GM19328 (cell line): ENCODE measurements around the gene OSBPL3.

Source experiments
- ATAC-seq: cut with Tn5 transposase; IDR thresholded peaks from one replicate; pipeline ENCODE4 v1.9.1; 2021; ENCODE audit warnings: mild to moderate bottlenecking, moderate library complexity; ENCODE audit not compliant: unreplicated experiment

OSBPL3 gene

DNA sequence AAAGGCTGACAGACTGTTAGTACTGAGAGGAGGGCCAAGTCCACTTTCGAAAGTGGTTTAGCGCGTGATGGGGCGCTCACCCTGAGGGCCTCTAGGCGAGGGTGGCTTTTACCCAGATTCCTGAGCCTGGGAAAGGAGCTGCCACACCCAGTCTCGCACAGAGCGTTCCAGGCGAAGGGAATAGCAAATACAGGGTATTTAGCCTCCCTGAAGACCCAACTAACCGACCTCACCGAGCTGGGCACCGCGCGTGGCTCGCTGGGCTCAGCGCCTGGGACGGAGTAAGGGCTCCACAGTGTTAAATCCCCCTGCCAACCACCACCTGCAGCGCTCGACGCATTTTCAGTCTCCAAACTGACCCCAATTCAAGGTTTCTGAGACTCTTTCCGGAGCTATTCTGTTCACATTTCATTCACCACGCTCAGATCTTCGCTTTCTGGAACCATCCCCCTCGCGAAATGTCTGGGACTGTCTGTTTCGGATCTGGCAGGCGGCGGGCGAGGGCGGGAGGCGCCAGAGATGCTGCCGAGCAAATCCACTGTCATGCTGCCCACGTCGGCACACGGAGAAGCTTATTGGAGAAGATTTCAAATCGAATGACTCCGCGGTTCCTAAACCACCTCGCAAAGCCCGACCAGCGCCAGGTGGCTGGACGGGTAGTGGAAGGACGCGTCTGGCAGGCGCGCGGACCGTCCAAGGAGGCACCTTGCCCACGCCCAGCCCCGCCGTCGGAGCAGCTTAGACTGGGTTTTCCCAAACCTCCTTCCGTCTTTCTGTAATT is 1.4 kb upstream of the OSBPL3 start:
- ATAC-seq, result no peak

- ATAC-seq, result peak; percentile 10
Observed at GRCh38 chr7:24980534-24981170, 674 bp upstream of the OSBPL3 start.

GRCh38 chr7:24979470-24979862 is 512 bp downstream of the OSBPL3 start:
- ATAC-seq, result peak; percentile 42

GRCh38 chr7:24978843-24979469 is 1.0 kb downstream of the OSBPL3 start:
- ATAC-seq, result no peak

DNA sequence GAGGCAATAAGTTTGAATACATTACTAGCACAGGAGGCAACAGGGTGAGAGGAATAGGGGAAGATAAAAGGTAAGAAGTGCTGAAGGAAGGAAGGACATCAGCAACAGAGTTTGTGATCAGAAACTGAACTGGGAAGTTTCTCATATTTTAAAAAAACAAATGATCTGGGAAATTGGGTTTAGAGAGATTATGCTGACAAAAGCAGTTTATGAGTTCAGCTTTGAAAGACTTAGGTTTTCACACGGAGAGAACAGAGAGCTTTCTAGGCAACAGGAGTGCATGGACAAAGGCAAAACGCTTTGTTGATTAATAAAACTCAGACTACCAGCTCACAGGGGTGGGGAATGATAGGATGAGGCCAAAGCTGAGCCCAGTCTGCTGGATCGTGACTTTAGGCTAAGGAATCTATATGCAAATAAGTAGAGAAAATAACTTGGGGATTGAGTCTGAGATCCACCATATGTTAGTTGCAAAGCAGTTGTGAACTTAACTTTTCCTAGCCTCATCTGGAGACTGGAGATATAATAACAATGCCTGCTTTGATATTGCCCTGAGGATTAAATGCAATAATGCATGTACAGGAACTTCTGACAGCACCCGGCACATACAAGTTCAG is 4.2 kb downstream of the OSBPL3 start:
- no peak for ATAC-seq

DNA sequence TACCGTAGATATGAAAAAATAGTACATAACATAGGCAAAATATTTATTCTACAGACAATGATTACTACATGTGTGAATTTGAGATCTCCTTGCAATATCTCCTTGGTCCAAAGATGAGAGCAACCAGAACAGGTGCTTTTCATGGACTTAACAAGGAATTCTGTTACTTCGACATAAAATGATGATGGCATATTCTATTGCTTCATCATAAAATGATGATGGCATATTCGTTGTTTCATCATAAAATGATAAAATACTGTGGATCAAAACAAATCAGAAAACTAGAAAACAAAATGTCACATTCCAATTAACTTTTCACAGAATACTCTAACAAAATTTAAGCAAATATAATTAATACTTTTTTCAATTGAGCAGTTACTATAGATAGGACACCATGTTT is 4.8 kb downstream of the OSBPL3 start:
- no peak for ATAC-seq

GRCh38 chr7:24974026-24974832 is 5.7 kb downstream of the OSBPL3 start:
- no peak for ATAC-seq

- ATAC-seq, result no peak
Observed at GRCh38 chr7:24972991-24973390, 7.0 kb downstream of the OSBPL3 start.

DNA sequence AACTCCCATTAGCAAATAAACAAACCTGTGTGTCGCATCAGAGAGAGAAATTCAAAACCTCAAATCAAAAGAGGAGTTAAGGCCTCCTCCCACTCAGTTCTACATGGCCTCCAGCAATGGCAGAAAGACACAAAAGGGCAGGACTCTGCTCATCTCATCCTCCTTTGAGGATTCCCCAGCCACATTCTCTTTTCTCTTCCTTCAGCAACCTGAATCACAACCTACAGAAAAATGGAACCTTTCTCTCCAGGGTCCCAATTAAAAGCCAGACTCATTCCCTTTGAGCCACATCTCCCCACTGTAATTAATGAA is 7.9 kb downstream of the OSBPL3 start:
- ATAC-seq, result no peak

DNA sequence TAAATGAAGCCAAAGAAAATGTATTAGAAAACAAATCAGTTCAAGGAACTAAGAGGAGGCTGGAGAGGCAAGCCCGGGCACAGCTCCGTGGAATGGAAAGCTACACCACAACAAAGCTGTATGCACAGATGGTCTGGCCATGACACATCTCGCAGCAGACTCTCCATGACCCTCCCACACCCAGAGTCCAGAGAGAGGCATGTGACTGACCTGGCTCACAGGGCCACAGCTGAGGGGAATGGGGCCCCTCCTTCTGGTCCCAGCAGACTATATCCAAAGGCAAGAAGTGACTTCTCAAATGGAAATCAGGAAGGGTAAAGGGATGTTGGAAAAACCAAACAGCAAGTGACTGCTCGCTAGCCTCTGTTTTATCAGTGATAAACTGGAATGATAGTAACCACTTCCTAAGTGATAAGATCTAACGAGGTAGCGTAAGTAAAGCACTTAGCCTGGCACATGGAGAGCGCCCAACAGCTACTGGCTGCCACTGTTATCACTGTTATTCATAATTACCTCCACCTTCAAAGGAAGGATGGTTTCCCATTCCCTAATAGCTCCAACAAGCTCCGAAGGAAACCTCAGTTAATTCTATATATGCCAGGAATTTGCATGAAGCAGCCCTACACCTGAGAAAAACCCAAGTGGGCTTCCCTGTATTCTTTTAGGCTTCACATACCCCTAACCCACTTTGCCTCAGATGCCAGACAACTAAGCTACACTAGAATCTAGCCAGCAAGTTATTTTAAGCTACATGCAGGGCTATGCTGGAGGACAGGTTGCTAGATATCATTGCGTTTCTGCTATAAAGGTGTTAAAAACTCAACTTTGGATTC is 8.4 kb downstream of the OSBPL3 start:
- ATAC-seq, result no peak

DNA sequence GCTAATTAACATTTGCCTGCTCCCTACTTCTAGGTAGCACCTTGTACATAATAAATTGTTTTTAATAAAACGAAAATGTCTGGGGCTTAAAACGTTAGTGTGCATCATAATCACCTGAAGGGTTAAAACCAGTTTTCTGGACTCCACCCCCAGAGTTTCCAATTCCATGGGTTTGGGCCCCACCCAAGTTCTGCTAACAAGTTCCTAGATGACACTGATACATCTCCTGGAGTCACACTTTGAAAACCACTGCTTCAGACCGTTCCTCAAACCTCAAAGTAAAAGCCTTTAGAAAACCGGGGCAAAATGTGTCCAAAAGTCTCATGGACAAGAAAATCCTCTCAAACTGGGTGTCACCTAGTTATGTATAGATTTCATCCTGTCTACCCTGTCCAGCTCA is 9.3 kb downstream of the OSBPL3 start:
- no peak for ATAC-seq

- no peak for ATAC-seq
Observed at GRCh38 chr7:24968165-24968564, 11.8 kb downstream of the OSBPL3 start.

GRCh38 chr7:24967696-24968095 is 12.3 kb downstream of the OSBPL3 start:
- no peak for ATAC-seq

DNA sequence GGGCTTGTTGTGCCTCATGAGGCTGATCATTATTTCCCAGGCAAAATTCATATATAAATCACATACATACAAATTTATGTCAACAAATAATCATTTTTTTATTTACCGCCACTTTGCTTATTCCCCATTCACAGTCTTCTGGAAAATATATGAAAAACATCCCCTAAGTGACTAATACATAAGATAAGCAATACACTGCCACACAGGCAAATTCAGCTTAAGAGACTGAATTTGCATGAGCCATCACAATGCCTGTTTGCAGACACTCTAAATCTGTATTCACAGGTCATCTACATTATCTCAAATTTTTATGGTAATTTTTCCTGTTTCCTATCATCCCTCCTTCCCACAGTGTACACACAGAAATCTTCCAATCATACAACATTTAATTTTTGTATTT is 13.2 kb downstream of the OSBPL3 start:
- ATAC-seq, result no peak

DNA sequence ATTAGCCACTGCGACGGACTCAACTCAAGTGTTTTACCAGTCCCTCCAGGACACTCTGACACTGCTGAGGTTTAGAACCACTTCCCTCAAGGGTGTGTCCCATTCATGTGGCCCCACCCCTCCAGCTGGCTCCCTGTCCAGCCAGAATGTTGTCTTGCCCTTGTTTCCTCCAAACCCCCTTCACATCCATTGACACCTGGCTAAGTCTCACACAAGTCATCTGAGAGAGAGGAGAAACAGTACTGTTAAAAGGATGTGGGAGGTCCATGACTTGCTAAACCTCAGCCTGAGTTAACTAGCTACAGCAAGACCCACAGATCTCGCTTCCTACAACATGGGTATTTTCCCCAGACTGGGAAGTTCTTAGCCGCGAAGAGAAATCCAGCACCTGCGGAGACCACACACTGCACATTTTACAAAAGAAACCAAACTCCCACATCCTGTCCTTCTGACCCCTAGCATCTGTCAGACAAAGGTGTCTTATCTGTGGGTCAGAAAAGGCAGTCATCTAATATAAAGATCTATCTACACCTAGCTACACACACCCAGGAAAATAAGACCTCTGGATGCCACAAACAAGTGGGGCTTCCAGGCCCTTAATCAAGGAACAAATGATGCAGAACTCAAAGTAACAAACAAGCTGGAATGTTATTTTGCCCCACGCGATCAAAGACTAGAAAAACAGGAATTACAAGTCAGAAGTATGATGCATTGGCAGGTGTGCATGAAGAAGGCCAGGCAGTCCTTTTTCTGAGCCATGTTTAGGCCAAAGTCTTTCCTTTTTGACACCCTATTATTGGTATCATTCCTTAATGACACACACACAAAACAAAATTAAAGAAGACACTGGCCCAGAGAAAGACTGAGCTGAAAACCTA is 13.9 kb downstream of the OSBPL3 start:
- ATAC-seq, result peak; percentile 66

- no peak for ATAC-seq
Observed at GRCh38 chr7:24964191-24964590, 15.8 kb downstream of the OSBPL3 start.

- ATAC-seq, result no peak
Observed at GRCh38 chr7:24963218-24963617, 16.8 kb downstream of the OSBPL3 start.

DNA sequence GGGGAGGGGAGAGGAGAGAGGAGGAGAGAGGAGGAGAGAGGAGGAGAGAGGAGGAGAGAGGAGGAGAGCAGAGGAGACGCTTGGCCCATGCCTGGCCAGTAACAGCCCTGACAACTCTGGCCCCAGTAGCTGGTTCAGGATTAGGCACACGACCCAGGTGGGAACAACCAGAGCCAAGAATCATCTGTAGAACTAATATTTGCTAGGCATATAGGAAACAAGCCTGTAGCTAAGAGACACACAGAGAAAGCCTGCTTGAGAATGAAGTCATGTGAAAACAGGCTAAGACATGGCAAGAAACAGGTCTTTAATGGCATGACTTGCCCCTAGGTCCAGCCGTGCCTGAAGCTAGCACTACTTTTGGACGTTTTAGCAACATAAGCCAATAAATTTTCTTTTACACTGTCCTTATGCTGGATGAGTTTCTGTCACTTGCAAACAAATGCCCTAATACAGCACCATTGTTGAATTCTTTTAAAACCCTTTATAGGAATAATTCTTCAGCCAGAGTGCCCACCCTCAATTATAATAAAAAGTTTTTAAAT is 17.5 kb downstream of the OSBPL3 start:
- ATAC-seq, result no peak
